ENCODE measurements around the gene PPP6R3.

PPP6R3 gene

GRCh38 chr11:68497761-68498160 is 37.2 kb downstream of the PPP6R3 start:
- Histone ChIP-seq H3K36me3 (ENCODE audit: insufficient read depth, low read length) (no peaks in the 10 kb centered on the region), H3K9me2 (ENCODE audit: low read depth, low read length) (no peaks in the 10 kb centered on the region), H3K27ac (ENCODE audit: low read depth, low read length, poor library complexity, severe bottlenecking) (no peak overlapping the region), H3K9me3 (ENCODE audit: low read length) (no peaks in the 10 kb centered on the region), H3K4me2 (ENCODE audit: low read length) (peak overlapping the region; percentile 22; the same call in 1 of the 2 replicates), H3F3A (ENCODE audit: insufficient read depth, low read length) (no peaks in the 10 kb centered on the region), H4K20me1 (ENCODE audit: insufficient read depth, low read length) (peaks cover 12% of the 10 kb centered on the region; the same call in 1 of the 2 replicates), H3K27me3 (ENCODE audit: insufficient read depth, low read length) (no peaks in the 10 kb centered on the region), H3K4me3 (ENCODE audit: low read depth, low read length, poor library complexity, severe bottlenecking) (no peak overlapping the region), H2AFZ (ENCODE audit: low read length) (no peak overlapping the region), H3K9ac (ENCODE audit: low read length) (no peak overlapping the region), H3K4me1 (ENCODE audit: insufficient read depth, low read length, severe bottlenecking) (peaks cover 79% of the 10 kb centered on the region), H3K79me2 (ENCODE audit: insufficient read depth, low read length) (peaks cover 92% of the 10 kb centered on the region)
- TF ChIP-seq EZH2 (IDR thresholded peaks at IDR 0.05; ENCODE audit: borderline replicate concordance, low read length) (no peak), CTCF (IDR thresholded peaks at IDR 0.05; ENCODE audit: low read length) (no peak)

GRCh38 chr11:68498321-68498720 is 37.8 kb downstream of the PPP6R3 start:
- H3K4me2 ChIP-seq (ENCODE audit: low read length) = peak overlapping the region; percentile 63
- H4K20me1 ChIP-seq (ENCODE audit: insufficient read depth, low read length) = peaks cover 12% of the 10 kb centered on the region; the same call in 1 of the 2 replicates
- H3K36me3 ChIP-seq (ENCODE audit: insufficient read depth, low read length) = no peaks in the 10 kb centered on the region
- H3K79me2 ChIP-seq (ENCODE audit: insufficient read depth, low read length) = peaks cover 92% of the 10 kb centered on the region
- H2AFZ ChIP-seq (ENCODE audit: low read length) = no peak overlapping the region
- peaks cover 85% of the 10 kb centered on the region for H3K4me1 ChIP-seq (ENCODE audit: insufficient read depth, low read length, severe bottlenecking)
- no peak overlapping the region for H3K9ac ChIP-seq (ENCODE audit: low read length)
- no peaks in the 10 kb centered on the region for H3F3A ChIP-seq (ENCODE audit: insufficient read depth, low read length)
- peak overlapping the region; percentile 70 for H3K27ac ChIP-seq (ENCODE audit: low read depth, low read length, poor library complexity, severe bottlenecking)
- no peaks in the 10 kb centered on the region for H3K27me3 ChIP-seq (ENCODE audit: insufficient read depth, low read length)
- H3K9me2 ChIP-seq (ENCODE audit: low read depth, low read length) = no peaks in the 10 kb centered on the region
- no peaks in the 10 kb centered on the region for H3K9me3 ChIP-seq (ENCODE audit: low read length)
- peak overlapping the region; percentile 20 for H3K4me3 ChIP-seq (ENCODE audit: low read depth, low read length, poor library complexity, severe bottlenecking)
- TF ChIP-seq CTCF (IDR thresholded peaks at IDR 0.05; ENCODE audit: low read length) (no peak), EZH2 (IDR thresholded peaks at IDR 0.05; ENCODE audit: borderline replicate concordance, low read length) (no peak)

- H3K4me1 ChIP-seq (ENCODE audit: insufficient read depth, low read length, severe bottlenecking) = peaks cover 93% of the 10 kb centered on the region
- H4K20me1 ChIP-seq (ENCODE audit: insufficient read depth, low read length) = peaks cover 12% of the 10 kb centered on the region; the same call in 1 of the 2 replicates
Observed at GRCh38 chr11:68498903-68499883, 38.6 kb downstream of the PPP6R3 start.

More at GRCh38 chr11:68498903-68499883, 38.6 kb downstream of the PPP6R3 start:
- no peaks in the 10 kb centered on the region for H3K9me3 ChIP-seq (ENCODE audit: low read length)
- H3K79me2 ChIP-seq (ENCODE audit: insufficient read depth, low read length) = peaks cover 97% of the 10 kb centered on the region
- H3F3A ChIP-seq (ENCODE audit: insufficient read depth, low read length) = no peaks in the 10 kb centered on the region
- no peak overlapping the region for H2AFZ ChIP-seq (ENCODE audit: low read length)
- no peaks in the 10 kb centered on the region for H3K36me3 ChIP-seq (ENCODE audit: insufficient read depth, low read length)
- no peaks in the 10 kb centered on the region for H3K27me3 ChIP-seq (ENCODE audit: insufficient read depth, low read length)
- no peak for TF ChIP-seq CTCF (IDR thresholded peaks at IDR 0.05; ENCODE audit: low read length)
- no peak for TF ChIP-seq EZH2 (IDR thresholded peaks at IDR 0.05; ENCODE audit: borderline replicate concordance, low read length)
- H3K4me3 ChIP-seq (ENCODE audit: low read depth, low read length, poor library complexity, severe bottlenecking) = peak overlapping the region; percentile 20
- no peaks in the 10 kb centered on the region for H3K9me2 ChIP-seq (ENCODE audit: low read depth, low read length)
- H3K27ac ChIP-seq (ENCODE audit: low read depth, low read length, poor library complexity, severe bottlenecking) = peak overlapping the region; percentile 70
- H3K4me2 ChIP-seq (ENCODE audit: low read length) = peak overlapping the region; percentile 63
- H3K9ac ChIP-seq (ENCODE audit: low read length) = peak overlapping the region; percentile 12; the same call in 1 of the 2 replicates

Data from OCI-LY1 (cell line).